Glutamatergic neuron (in vitro differentiated cells): Measurements from ENCODE around the gene CHAC2. TPM values are rescaled to one million over a fixed set of nuclear protein-coding genes. Genes with fewer than 3 reads are reported as not detected.

Source experiments
- DNase-seq: peaks from one replicate; pipeline ENCODE4 v3.0.0; 2022
- H3K27ac Mint-ChIP-seq: one replicate; pipeline ENCODE4 v1.8.0; 2020; ENCODE audit warnings: mild to moderate bottlenecking, mixed read lengths, inconsistent platforms; ENCODE audit not compliant: unreplicated experiment
- H3K27me3 Mint-ChIP-seq: one replicate; pipeline ENCODE4 v1.8.0; 2020; ENCODE audit warnings: mild to moderate bottlenecking, moderate library complexity, mixed read lengths, inconsistent platforms; ENCODE audit not compliant: unreplicated experiment
- H3K36me3 Mint-ChIP-seq: one replicate; pipeline ENCODE4 v1.8.0; 2020; ENCODE audit warnings: mild to moderate bottlenecking, mixed read lengths, inconsistent platforms; ENCODE audit not compliant: unreplicated experiment
- H3K4me1 Mint-ChIP-seq: one replicate; pipeline ENCODE4 v1.8.0; 2020; ENCODE audit warnings: mild to moderate bottlenecking, low read depth, mixed read lengths, inconsistent platforms; ENCODE audit not compliant: unreplicated experiment
- H3K4me3 Mint-ChIP-seq: one replicate; pipeline ENCODE4 v1.8.0; 2020; ENCODE audit warnings: mild to moderate bottlenecking, mixed read lengths, inconsistent platforms; ENCODE audit not compliant: unreplicated experiment
- H3K9me3 Mint-ChIP-seq: one replicate; pipeline ENCODE4 v1.8.0; 2020; ENCODE audit warnings: mild to moderate bottlenecking, moderate library complexity, mixed read lengths, inconsistent platforms; ENCODE audit not compliant: unreplicated experiment
- CTCF ChIP-seq: fragments of 200-600 bp; sonication (generic); IDR thresholded peaks from one replicate; pipeline ENCODE4 v1.5.0; 2021; ENCODE audit not compliant: partially characterized antibody, unreplicated experiment
- total RNA-seq: library from RNA; stranded (reverse); fragmentation: NEBNext Ultra II Directional; extraction: Animal tissue kit (Norgen Biotek cat#: 25700); gene quantifications from one replicate; pipeline ENCODE4 v1.2.1, GENCODE V29; 2021; ENCODE audit not compliant: unreplicated experiment

The CHAC2 gene
- total RNA-seq, 1 donor from 2014 or later, result 1.7 TPM

DNA sequence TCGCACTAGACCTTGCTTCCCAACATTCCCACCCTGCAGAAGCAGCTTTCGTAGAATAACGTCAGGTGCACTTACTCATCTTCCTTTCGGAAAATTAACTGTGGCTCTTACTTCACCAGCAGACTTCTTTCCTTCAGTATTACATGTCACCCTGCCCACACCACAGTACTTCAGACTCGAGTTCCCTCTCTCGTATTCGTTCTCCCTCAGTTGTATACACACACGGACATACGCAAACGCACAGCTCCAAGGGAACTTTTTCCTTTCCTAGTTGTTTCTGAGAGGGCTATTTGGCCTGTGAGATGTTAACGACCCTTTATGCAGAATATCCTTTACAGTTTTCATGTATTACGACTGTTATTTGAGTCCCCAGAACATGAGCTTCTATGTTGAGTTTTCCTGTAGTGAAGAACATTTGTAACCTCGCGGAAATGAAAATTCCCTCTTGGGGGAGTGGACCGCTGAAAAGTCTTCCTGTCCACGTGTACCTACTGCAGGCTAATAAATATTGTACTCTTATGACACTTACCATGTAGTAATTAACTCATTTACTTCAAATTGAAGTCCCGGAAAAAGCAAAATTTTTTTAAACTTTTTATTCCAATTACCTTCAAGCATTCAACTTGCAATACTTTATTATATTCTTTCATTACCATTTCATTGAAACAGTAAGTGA, 20.1 kb downstream of the CHAC2 start:
- H3K36me3 Mint-ChIP-seq, result no peaks in the 10 kb centered on the region
- H3K27ac Mint-ChIP-seq, result peak overlapping the region; percentile 99
- peak overlapping the region; percentile 92 for H3K4me3 Mint-ChIP-seq
- no peak for DNase-seq
- H3K4me1 Mint-ChIP-seq, result peaks cover 10% of the 10 kb centered on the region
- H3K27me3 Mint-ChIP-seq, result peaks cover 2% of the 10 kb centered on the region
- peaks cover 3% of the 10 kb centered on the region for H3K9me3 Mint-ChIP-seq
- TF ChIP-seq CTCF, result no peak

DNA sequence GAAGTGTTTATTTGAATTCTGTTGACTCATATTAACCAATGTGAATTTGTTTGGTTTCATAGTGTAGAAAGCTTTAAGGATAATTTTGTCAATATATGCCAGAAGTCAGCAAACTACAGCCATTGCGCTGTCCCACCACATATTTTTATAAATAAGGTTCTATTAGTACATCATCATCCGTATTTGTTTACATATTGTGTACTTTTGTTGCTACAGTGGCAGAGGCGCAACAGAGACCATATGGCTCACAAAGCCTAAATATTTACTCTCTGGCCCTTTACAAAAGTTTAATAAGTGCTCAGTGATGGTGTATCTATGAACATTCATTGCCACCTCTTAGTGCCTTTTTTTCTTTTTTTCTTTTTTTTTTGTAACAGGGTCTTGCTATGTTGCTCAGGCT, 25.7 kb downstream of the CHAC2 start:
- no peak overlapping the region for H3K4me3 Mint-ChIP-seq
- DNase-seq, result no peak
- no peak overlapping the region for H3K27ac Mint-ChIP-seq
- H3K4me1 Mint-ChIP-seq, result no peaks in the 10 kb centered on the region
- no peaks in the 10 kb centered on the region for H3K9me3 Mint-ChIP-seq
- H3K36me3 Mint-ChIP-seq, result no peaks in the 10 kb centered on the region
- no peaks in the 10 kb centered on the region for H3K27me3 Mint-ChIP-seq
- TF ChIP-seq CTCF, result no peak

DNA sequence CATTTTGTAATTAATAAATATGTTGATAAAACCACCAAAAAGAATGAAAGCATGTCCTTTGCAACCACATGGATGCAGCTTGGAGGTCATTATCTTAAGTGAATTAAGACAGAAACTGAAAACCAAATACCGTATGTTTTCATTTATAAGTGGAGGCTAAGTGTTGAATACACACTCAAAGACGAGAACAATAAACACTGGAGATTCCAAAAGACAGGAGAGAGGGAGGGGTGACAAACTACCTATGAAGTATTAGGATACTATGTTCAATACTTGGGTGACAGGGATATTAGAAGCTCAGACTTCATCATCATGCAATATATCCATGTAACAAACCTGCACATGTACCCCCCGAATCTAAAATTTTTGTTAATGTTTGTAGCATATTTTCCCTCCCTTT, 26.2 kb downstream of the CHAC2 start:
- Mint-ChIP-seq H3K4me1 (no peaks in the 10 kb centered on the region), H3K27ac (no peak overlapping the region), H3K9me3 (no peaks in the 10 kb centered on the region), H3K4me3 (no peak overlapping the region), H3K36me3 (no peaks in the 10 kb centered on the region), H3K27me3 (no peaks in the 10 kb centered on the region)
- no peak for DNase-seq
- no peak for TF ChIP-seq CTCF

- TF ChIP-seq CTCF, result no peak
- H3K4me3 Mint-ChIP-seq, result no peak overlapping the region
- no peaks in the 10 kb centered on the region for H3K4me1 Mint-ChIP-seq
- DNase-seq, result no peak
- no peaks in the 10 kb centered on the region for H3K27me3 Mint-ChIP-seq
- H3K9me3 Mint-ChIP-seq, result no peaks in the 10 kb centered on the region
- no peak overlapping the region for H3K27ac Mint-ChIP-seq
- no peaks in the 10 kb centered on the region for H3K36me3 Mint-ChIP-seq
These were observed 33.9 kb downstream of the CHAC2 start for GRCh38 chr2:53801547-53801946.

GRCh38 chr2:53802617-53803151, 35.1 kb downstream of the CHAC2 start:
- no peaks in the 10 kb centered on the region for H3K4me1 Mint-ChIP-seq

More at GRCh38 chr2:53802617-53803151, 35.1 kb downstream of the CHAC2 start:
- Mint-ChIP-seq H3K4me3 (no peak overlapping the region), H3K9me3 (no peaks in the 10 kb centered on the region), H3K36me3 (no peaks in the 10 kb centered on the region), H3K27me3 (no peaks in the 10 kb centered on the region), H3K27ac (no peak overlapping the region)
- TF ChIP-seq CTCF, result no peak
- no peak for DNase-seq
